Measurements from ENCODE around the gene TATDN2.

DNA sequence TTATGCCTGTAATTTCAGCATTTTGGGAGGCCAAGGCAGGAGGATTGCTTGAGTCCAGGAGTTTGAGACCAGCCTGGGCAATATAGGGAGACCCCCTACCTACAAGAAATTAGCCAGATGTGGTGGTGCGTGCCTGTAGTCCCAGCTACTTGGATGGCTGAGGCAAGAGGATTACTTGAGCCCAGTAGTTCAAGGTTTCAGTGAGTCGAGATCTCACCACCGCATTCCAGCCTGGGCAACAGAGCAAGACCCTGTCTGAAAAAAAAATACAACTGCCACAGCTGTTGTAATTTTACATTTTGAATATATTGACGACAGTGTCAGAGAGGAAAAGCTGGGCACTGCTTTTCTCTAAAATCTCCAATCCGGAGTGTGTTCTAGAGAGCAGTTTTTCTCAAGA is 21.2 kb downstream of the TATDN2 start:
- TF ChIP-seq CTCF (IDR thresholded peaks at IDR 0.05; ENCODE audit: poor library complexity): no peak
- TF ChIP-seq EZH2 (IDR thresholded peaks at IDR 0.05; ENCODE audit: borderline replicate concordance): no peak
